Fibroblast of gingiva (primary cell): Measurements from ENCODE around the gene PTPRK.

Experiments
- DNase-seq: peaks from one replicate; pipeline ENCODE4 v3.0.0-alpha.2; 2011; ENCODE audit warnings: low read depth

The PTPRK gene

GRCh38 chr6:128515550-128516513 is 4.6 kb downstream of the PTPRK start:
- DNase-seq: peak; percentile 31

DNA sequence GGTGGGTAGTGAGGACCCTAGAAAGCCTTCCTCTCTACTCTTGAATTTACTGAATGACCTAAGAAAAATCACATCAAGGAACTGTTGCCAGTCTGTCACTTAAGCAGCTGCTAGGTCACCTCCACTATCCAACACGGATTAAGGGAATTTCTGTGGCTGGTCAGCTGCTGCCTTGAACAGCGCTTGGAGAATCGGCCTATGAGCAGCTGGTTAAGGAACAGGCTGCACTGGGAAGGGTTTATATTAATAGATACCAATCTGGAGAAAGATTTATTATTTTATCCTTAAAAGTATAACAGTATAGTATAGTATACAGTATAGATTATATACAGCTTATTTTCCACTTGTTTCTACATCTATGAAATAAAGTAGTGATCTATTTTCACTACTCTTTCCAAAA is 6.5 kb downstream of the PTPRK start:
- DNase-seq: no peak

DNA sequence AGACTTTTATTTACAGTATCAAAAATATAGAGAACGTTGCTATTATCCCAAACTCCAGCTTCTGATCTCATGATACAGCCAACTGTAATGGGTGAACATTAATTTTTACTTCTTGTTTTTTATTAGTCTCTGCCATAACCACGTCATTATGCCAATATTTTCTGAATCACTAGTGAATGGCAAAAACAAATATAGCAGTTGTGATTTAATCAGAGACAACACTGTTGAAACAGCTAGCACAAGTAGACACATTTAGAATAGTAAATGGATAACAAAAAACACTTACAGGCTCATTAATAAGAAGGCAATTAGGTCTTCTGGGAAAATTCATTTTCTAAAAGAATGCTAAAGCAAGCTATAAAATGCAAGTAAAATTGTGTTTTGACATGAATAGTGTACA is 8.1 kb downstream of the PTPRK start:
- DNase-seq: no peak

- DNase-seq: peak; percentile 31
These were observed 8.9 kb downstream of the PTPRK start for GRCh38 chr6:128511506-128511905.

DNA sequence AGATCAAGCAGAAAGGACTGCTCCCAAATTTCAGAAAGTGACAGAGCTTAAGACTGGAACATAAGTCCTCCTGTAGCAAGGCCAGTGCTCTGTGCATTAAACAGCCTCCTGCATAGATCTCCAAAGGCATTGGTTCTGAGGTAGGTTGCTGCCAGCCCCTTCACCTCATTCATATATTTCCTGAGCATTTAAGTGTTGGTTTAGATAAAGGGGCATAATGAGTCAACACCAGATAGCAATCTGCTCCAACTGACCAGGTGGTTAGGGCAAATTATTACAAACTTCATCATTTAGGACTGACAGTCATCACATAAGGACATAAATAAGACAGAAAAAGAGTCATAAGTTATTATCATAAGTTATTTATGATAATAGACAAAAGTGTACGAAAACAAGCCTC is 10.7 kb downstream of the PTPRK start:
- DNase-seq: no peak

GRCh38 chr6:128508588-128509296 is 11.7 kb downstream of the PTPRK start:
- DNase-seq: peak; percentile 87

GRCh38 chr6:128507337-128508310 is 12.8 kb downstream of the PTPRK start:
- DNase-seq: peak; percentile 57

DNA sequence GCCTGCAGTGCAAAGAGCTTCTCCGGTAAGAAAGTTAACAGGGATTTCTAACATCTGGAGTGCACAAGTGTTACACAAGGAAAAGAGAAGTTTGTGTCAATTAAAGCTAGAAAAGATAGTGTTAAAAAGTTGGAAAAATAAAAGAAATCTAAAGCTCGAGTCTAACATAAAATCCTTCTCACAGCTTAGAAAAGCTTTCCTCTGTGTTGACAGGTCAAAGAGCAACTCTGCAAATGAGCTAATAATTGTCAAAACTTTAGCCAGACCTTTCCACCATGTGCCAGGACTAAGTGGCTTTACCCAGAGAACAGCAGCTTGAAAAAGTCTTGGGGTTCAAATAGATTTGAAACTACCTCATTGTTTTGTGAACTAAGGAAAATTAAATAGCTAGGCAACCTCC is 14.8 kb downstream of the PTPRK start:
- no peak for DNase-seq

DNA sequence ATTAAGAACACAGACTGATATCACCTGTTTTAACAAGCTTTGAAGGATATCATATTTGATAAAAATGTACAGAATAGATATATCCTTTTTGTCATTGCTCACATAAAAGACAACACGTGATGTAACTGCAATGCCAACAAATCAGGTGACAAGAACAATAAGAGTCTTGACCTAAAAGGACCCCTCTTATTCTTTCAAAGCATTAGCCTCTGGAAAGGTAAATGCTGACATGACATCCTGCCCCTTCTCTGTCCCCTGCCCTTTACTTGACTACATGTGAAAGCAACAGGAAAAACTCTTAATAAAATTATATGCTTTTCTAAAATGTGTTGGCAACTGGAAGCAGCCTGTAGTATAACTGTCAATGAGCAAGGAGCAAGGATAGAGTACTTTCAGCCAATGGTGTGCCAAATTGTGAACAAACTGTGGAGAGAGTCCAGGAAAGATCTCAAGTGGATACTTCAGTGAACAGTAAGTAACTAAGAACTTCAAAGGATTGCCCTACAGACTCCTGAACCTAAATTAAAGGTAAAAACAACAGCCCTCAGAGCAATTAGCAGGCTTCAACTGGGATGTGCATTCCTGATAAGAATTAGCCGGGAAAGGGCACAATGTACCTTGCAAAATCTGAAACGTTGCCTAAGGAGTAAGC is 16.3 kb downstream of the PTPRK start:
- DNase-seq: no peak

DNA sequence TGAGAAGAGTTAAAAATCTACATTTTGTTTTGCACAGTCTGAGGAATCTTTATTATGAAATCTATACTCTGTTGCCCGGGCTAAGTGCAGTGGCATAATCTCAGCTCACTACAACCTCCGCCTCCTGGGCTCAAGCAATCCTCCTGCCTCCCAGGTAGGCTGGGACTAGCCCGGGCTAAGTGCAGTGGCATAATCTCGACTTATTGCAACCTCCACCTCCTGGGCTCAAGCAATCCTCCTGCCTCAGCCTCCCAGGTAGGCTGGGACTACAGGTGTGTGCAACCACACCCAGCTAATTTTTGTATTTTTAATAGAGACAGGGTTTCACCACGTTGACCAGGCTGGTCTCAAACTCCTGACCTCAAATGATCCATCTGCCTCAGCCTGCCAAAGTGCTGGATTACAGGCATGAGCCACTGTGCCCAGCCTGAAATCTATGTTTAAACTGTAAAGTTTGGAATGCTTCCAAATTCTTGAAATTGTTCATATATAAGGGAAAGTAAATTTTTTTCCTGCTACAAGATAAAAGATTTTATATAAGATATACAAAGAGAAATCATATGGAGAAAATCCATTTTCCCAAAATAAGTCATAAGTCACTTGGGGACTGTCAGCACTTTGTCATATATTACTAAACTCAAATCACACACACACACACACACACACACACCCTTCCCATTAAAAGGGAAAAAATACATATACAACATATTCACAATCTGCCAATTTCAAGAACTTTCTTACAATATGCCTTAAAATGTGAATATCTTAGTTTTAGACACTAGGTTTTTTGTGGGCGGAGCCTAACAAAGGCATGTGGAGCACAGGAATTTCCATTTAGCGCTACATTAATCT is 19.4 kb downstream of the PTPRK start:
- DNase-seq: no peak

DNA sequence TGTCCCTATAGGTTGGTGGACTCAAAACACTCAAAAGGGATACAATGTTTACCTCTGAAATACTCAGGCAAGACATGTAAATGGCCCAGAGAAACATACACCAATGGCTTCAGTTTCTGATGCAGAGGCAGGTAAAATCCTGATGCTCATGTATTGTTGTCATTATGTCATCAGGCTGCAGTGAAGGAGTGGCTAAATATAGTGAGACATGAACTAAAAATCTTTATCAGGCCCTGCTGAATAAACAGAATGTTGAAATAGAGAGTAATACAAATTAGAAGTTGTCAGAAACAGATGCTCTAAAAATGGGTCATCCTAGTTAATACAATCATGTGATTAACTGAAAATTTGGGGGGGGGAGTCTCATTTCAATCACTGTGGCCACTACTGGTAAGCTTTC is 20.4 kb downstream of the PTPRK start:
- peak; percentile 22 for DNase-seq

GRCh38 chr6:128499079-128499731 is 21.2 kb downstream of the PTPRK start:
- no peak for DNase-seq

DNA sequence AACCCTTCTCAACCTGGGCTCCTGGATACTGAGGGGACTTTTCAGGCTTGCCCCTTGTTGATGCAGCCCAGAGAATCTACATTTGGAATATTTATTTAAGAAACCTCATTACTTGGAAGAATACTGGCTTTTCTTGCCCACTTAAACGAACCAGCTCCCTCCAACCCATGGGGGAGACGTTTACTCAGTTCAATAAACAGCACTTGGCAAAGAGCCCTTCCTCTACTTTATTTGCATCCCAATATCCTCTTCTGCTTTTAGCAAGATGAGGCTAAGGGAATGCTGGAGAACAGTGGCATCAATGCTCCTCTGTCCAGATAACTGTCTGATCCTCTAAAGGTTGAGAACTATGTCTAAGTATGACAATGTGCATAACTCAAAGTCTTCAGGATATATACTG is 22.2 kb downstream of the PTPRK start:
- no peak for DNase-seq

DNA sequence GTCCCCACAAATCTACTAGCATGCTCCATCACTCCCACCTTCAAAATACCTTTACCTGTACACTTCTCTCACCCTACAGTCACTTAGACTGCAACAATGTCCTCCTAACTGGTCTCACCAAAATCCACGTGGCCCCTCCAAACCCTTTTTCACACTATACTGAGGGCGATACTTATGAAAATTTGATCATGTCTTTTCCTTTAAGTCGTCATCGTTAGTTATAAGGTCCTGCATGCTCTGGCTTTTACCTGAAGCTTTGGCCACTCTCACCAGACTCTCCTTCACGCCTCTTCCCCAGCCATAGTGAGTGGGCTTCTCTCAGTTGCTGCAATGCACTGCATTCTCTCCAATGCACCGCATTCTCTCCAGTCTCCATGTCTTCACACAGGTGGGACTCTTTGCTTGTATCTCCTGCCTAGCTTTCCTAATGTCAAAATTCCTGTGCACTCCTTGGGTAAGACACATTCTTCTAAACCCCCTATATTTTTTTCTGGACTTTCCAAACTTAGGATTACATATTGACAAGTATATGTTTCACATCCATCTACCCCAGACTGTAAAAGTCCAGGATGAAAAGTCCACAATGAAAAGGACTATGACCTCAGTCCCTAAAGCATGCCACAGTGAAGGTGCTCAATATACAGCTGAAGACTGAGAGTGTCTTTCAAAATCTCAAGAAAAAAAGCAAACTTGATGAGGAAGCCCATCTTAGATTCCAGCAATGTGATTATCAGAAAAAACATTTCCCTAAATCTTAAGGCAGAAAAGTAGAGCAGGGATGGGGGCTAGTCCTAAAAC is 24.7 kb downstream of the PTPRK start:
- no peak for DNase-seq

DNA sequence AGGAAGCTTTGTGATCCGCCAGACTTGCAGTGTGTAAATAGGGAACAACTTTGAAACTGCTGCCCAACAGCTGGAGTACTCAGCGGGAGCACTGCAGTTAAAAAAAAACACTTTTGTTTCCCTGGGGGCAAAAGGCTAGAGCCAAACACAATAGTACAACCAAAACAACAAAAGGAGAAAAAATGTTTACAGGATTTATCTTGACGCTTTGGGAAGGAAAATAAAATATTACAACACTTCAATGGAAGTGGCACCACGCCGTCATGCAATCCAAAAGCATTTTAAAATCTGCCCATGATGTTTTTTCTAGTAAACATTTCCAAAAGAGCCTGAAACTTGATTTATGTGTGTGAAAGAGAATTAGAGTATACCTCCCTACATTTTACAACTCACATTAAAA is 26.0 kb downstream of the PTPRK start:
- DNase-seq: peak; percentile 61

GRCh38 chr6:128493877-128494276 is 26.5 kb downstream of the PTPRK start:
- DNase-seq: no peak

DNA sequence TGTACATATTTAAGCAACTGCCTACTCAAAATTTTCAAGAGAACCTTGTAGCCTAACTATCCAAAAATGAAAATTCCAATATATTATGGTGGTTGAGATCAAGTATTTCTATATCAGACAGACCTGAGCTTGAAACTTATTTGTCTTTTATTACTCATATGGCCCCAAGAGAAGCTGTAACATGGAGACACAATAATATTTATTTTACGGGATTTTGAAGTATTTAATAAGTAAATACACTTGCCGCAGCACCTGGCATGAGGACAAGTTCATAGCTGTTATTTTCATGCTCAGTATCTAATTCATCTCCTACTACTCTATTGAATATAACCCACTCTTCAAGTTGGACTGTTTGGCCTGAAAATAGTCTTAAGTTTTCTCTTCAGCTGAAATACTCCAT is 28.0 kb downstream of the PTPRK start:
- DNase-seq: peak; percentile 48

DNA sequence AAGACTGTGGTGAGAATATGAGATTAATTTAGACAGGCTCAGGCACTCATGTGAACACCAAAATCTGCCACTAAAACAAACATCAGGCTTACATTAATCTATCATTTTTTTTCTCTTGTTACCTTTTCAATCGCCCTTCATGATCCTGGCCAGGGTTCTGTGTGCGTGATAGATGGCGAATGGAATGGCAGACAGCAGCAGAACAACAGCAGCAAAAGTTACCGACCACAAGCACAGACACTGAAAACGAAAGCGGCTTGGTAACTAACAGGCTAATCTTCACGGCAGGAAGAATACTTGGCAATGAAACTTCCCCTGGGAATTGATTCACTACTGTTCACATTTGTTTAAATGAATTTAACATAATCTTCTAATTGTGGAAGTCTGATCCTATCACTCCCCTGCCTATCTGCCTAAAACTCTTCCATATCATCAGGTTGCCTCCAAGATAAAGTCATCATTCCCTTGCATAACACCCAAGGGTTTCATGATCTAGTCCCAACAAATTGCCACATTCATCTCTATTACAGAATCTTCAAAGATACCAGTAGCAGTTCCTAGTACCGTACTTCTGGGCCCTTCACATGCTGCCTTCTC is 28.7 kb downstream of the PTPRK start:
- peak; percentile 62 for DNase-seq

GRCh38 chr6:128491100-128491581 is 29.3 kb downstream of the PTPRK start:
- DNase-seq: no peak
